GM19463 (cell line): ENCODE measurements around the gene LIN52.

Source experiments
- ATAC-seq: cut with Tn5 transposase; IDR thresholded peaks from one replicate; pipeline ENCODE4 v1.9.1; 2021; ENCODE audit warnings: mild to moderate bottlenecking, moderate library complexity; ENCODE audit not compliant: unreplicated experiment

LIN52 gene, protein sequence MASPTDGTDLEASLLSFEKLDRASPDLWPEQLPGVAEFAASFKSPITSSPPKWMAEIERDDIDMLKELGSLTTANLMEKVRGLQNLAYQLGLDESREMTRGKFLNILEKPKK

DNA sequence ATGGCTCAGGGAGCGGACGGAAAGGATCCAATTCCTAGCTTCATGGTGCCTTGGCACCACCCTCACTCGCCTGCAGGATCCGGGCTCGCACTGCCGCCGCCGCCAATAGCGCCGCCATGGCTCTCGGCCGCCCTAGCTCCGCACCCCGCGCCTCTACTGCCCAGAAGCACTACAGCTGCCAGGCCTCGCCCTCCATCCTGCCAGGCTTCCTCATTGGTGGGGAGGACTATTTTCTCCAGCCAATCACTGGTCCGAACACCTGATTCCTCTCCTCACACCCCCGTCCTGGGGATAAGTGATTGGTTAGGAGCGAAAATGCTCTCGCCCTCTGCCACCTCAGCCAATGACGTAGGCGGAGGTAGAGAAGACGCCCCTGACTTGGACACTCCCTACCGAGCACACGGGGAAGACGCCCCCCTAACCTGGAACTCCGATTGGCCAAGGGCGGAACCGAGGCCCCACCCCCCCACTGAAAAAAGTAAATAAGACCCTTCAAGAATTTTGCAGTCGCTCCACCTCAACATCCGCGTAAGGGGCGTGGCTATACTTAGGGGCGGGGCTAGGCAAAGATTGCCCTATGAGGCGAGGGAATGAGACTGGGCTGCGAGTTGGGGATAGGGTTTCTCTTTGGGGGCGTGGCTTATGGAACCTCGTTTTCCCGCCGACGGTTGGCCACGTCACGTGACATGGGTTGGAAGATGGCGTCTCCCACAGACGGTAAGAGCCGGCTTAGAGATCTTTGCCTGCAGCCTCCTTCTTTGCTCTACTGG is at the start of gene LIN52, which contains the start of gene ALDH6A1:
TSS of gene LIN52 (plus strand) at position 680 of the 770 bp plus-strand sequence. CDS start at position 699, 19 bp downstream.
TSS of gene ALDH6A1 (minus strand) at position 177 of the 770 bp plus-strand sequence. CDS start at position 118, 59 bp downstream.
- ATAC-seq: peak; percentile 85

DNA sequence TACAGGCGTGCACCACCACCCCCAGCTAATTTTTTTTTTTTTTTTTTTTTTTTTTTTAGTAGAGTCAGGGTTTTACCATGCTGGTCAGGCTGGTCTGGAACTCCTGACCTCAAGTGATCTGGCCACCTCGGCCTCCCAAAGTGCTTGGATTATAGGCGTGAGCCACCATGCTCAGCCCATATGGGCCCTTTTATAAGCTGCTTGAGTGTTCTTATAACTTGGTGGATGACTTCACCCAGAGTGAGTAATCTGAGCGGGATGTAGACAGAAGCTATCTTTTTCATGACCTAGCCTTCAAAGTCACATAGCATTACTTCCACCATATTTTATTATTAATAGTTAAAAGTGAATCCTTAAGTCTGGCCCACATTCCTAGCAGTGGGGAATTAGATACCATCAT is 49.2 kb upstream of the LIN52 start:
- ATAC-seq: no peak

DNA sequence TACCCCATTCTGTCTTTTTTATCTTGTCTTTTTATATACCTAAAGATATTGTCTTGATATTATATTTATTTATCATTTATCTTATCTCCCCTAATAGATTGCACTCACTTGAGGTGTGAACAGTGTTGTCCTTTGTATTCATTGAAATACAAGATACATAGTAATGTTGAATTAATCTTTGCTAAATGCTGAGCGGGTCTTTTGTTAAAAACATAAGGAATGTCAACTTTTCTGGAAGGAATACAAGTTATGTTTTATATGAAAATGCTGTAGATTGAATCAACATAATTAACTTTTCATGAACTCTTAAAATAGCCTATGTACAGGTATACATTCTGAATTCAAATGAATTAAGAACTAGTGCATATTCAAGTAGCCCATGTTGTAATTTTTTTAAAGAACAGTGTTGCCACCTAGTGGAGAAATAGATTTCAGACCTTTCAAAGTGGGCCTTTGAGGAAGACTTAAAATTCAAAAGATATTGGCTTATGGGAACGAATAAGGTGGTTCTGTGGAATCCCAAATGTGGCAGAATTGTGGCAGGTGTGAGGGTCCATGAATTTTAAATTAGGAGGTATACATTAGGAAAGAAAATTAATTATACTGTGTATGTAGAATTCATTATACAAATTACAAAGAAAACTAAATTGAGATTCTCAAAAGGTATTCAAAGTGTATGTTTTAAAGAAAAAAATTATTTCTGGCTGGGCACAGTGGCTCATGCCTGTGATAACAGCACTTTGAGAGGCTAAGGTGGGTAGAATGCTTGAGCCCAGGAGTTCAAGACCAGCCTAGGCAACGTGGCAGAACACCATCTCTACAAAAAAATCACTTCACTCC is 46.5 kb upstream of the LIN52 start:
- no peak for ATAC-seq

DNA sequence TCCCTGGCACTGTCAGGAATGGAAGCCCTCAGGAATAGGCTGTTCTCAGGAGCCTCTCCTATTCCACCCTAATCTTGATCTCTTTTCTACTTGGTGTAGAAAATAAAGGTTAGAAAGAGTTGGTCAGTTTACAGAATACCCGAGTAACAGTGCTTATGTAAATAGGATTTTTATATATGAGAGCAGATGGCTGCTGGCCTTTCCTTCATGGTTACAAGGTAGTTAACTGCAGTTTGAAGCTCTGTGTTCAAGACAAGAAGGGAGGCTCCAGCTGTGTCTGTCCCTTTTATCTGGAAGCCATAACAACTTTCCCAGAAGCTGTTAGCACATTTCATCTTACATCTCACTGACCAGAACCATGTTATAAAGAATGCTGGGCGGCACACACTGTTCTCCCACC is 42.5 kb upstream of the LIN52 start:
- ATAC-seq: no peak

DNA sequence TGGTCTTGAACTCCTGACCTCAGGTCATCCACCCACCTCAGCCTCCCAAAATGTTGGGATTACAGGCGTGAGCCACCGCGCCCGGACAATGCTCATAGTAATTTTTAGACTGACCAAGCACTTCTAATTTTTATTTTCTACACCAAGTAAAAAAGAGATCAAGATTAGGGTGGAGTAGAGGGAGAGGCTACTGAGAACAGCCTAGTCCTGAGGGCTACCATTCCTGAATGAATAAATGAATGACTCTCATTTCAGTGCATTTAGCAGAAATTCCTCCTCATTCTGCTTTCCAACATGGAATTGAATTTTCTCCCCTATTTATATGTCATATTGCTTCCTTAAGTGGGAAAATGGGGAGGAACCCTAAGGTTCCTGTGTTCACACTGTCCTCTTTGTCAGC is 39.2 kb upstream of the LIN52 start:
- no peak for ATAC-seq

DNA sequence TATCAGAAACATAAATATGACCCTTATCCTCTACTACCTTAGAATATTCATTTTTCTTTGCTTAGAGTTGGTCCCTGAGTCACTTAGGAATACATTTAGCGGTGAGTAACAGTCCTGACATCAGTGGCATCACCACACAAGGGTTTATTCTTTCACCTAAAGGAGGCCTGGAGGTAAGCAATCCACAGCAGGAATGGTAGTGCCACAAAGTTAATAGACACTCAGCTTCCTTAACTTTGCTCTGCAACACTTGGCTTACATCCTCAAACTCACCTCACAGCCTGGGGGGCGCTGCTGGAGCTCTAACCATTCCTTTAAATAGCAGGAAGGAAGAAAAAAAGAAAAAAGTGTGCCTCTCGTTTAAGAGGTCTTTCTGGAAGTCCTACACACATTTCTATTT is 36.5 kb upstream of the LIN52 start:
- no peak for ATAC-seq

DNA sequence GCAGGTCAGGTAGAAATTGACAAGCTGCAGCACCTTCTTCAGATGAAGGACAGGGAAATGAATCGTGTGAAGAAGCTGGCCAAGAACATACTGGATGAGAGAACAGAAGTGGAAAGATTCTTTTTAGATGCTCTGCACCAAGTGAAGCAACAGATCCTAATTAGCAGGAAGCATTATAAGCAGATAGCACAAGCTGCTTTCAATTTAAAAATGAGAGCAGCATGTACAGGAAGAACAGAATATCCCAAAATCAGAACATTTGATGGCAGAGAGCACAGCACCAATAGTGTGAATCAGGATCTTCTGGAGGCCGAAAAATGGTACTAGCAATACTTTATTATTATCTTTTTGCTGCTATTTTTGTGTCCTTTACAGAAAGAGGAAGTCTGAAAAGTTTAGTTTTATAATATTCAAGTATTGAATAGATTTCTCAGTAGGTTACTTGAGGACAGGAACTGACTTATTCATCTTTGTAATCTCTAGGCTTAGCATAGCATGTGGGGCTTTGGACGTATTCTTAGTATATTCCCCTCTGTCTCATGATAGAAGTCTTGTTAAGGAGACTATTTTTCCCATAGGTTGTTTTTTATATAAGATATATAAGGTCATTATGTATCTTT is 34.8 kb upstream of the LIN52 start:
- no peak for ATAC-seq

DNA sequence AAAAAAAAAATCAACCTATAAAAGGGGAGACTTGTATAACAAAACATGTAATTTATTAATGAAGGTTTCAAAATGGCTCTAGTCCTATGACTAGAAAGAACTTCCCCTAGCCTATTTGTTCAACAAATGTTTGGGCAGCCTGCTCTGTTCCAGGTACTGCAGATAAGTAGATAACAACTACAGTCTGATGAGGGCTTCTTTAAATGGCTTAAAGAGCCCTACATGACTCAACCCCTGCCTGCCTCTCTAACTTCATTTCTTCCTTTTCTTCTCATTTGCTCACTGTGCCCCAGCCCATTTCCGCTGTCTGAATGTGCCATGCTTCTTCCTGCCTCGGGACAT is 22.0 kb upstream of the LIN52 start:
- ATAC-seq: no peak

DNA sequence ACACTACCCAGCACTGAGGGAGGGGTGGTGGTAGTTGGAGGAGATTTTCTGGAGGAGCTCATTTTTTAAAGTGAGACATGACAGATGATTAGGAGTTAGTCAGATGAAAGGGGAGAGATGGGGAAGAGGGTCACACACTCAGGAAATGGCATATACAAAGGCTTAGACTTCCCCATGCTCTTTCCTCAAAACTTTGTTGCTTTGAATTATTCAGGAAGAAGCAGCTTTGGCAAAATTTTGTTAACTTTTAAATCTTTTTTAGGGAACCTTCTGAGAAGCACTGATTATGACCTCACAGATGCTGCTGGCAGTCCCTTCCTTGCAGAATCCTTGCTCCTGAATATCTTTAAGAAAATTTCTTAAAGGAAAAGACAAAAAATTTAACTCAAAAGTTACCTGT is 20.3 kb upstream of the LIN52 start:
- no peak for ATAC-seq

DNA sequence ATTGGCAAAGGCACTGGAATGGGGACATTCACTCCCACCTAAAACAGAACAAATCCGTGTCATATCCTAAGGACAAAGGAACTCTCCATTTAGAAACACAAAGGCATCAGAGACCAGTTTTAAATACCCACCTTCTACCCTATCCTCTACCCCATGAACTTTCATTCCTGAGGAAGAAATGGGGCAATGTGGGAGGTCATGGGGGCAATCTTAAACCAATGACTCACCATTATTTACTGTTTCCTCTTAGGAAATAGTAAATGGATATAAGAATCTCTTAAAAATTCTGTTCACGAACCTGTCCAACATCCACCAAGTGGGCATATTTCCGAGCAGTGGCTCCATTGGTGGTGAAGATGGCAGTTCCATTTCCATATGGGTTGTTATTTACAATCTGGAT is 19.9 kb upstream of the LIN52 start:
- ATAC-seq: no peak

DNA sequence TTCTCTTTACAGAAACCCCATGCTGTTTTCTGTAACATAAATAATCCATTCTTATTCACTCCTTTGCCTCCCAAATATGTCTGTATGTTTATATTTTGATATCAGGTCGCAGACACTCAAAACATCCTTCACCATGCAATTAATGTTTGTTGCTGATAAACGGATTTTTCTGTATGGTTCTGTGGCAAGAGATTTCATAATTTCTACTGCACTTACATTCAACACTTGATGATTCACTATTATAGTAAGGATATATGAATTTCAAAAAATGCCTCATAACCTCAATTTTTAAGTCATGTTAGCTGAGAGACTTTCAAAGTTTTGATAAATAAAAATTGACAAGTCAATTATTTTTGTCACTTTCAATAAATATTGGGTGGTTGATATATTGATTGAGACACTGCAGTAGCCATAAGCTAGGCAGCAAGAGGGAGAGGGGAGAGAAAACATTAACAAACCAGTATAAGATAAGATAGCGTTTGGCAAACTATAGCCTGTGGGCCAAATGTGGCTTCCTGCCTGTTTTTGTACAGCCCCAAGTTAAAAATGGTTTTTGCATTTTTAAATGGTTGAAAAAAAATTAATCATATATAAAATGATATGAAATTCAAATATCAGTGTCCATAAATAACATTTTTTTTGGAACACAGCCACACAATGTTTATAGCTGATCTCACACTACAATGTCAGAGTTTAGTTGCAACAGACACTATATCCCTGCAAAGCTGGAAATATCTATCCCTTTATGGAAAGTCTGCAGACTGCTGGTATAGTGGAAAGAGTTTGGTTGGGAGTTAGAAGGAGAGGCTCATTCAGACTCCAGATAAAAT is 18.8 kb upstream of the LIN52 start:
- no peak for ATAC-seq

DNA sequence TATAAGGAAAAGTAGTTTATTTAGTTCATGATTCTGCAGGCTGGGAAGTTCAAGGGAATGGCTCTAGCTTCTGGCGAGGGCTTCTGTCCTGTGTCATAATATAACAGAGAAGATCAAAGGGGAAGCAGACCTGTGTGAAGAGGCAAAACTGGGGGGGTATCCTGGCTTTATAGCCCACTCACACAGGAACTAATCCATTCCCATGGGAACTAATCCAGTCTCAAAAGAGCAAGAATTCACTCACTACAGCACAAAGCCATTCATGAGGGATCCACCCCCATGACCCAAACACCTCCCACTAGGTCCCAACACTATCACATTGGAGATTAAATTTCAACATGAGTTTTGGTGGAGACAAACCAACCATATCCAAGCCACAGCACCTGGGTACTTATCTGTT is 7.4 kb upstream of the LIN52 start:
- no peak for ATAC-seq

DNA sequence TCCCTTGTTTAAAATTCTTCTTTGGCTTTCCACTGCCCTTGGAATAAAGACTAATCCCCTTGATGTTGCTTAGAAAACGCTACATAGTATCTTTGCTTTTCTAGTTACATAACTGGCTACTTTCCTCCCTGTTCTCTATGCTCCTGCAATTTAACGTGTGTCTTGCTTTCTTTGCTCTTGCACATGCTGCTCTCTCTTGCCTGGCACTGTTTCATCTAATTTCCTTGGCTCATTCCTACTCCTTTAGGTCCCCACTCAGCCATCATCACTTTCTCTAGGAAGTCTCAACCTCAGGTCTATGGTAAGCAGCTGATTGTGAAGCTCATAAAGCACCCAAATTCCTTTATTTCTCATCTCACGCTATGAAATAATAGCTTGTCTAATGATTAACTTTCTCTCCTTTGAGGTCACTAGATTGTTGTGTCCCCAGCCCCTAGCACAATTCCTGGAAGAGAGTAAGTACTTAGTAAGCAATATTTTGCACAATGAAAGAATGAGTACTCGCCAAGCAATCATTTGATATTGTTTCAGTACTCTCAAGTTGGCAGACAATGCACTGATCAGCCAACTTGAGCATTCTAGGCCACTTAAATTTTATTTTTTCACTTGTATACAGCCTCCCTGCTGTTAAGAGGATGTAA is 3.8 kb upstream of the LIN52 start:
- no peak for ATAC-seq

DNA sequence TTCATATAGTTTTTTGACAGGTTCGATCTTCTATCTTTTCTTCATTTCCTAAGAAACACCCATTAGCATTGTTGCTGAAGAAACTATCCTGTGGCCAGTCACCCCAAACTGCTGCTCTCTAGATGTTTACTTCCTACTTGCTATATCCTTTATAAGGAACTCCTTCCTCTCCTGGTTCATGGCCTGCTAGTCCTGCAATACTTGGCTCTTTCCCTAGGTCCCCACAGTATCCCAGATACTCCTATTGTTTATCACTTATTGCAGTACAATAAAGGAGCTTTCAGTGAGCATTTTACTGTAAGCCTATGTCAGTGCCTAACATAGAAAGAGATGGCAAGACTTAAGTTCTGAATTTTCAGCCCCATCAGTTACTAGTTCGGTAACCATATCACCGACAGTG is 3.3 kb upstream of the LIN52 start:
- no peak for ATAC-seq

DNA sequence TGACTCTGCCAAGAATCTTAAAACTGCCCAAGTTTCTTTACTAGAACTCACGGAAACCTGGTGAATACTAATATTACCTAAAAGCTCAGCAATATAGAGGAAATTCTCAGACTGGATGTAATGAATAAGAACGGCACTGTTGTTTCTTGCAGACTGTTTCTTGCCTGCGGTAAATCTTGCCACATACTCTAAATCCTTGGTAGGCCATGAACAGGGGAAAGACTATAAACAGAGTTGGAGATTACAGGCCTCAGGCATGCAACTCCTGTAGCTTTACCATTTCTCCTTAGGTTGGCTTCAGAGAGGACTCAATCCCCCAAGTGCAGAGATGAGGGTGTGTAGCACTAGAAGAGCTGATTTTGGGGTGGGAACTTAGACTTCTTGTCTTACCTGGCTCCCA is 1.6 kb upstream of the LIN52 start:
- ATAC-seq: no peak

DNA sequence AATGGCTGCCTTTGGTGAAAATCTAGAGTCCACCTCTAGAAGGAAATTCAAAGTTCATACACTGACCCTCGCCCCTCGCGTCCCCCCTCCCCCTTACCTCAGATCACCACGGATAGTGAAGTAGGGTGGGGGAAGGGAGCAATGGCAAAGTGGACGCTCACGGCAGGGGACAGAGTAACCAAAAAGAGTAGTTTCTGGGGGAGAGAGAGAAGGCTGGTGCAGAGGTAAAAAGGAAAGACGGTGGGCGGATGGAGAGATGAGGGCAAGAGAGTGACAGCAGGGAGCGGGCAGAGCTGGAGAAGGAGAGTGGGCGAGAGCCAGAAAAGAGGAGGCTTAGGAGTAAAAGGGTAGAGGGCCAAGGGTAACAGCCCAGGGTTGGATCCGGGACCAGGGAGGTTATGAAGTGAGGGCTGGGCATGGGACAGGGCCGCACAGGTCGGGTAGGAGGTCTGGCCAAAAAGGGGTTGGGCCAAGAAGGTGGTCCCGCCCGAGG is 926 bp upstream of the LIN52 start:
- ATAC-seq: peak; percentile 9

DNA sequence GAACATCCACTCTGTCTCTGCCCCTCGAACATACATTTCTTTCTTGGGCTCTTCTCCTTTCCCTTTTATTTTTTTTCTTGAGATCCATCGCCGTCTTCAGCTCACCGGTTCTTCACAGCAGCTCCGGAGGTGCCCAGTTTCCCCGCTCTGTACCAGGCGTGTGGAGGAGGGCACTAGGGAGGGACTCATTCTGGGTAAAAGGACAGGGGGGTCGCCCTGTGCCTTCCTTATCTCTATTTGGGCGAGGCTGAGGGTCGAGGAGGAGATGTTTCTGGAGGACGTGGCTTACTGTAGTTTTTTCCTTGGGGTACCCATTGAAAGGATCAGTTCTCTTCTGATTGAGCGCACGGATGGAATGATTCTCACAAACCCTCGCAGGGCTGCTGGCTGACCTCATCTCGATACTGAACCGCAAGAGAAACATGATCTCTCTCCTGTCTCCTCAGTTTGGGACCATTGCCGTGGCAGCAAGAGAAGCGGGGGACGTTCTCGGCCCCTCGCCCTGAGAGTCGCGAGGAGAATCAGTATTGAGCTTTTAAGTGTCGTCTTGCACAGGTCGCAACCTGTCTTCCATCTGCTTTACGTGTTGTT is 386 bp downstream of the LIN52 start:
- no peak for ATAC-seq

DNA sequence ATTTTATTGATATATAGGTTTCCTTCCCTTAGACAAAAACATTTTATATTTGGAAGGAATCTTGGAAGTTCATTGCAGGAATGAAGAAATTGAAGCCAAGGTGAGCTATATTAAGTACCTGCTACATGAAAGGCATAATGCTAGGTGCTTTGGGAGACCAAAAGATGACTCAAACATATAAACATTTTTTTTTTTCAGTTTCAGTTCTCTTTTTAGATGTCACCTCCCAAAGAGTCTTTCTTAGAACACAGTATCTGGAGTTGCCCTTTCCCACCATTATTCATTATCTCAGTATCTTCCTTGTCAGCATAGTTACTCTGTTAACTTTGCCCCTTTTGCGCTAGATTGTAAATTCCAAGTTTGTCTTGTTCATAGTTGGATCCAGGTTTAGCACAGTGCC is 1.1 kb downstream of the LIN52 start:
- no peak for ATAC-seq

DNA sequence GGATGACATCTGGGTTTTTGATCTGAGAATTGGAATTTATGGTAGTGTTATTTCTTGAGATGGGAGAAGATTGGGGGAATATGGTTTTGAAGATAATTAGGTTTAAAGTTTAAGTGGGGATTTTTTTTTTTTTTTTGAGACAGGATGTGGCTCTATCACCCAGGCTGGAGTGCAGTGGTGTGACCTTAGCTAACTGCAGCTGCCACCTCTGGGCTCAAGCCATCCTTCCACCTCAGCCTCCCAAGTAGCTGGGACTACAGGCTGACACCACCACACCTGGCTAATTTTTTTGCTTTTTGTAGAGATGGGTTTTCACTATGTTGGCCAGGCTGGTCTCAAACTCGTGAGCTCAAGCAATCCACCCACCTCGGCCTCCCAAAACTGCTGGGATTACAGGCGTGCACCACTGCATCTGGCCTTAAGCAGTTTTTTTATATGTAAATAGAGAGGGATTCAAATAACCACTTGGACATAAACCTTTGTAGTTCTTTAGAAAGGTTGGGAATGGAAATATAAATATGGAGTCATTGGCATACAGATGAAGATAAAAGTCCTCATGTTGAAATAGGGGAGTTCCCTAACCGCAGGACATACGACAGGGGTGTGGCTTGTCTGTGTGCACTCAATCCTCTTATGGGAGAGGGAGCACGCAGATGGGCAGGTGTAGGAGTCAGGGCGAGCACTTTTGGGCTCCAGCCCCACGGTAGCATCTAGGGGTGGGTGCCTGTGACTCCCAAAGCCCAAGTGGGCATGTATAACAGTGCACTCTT is 4.7 kb downstream of the LIN52 start:
- ATAC-seq: no peak
